IMR-90 (cell line): ENCODE data around the gene ZNF598. TPM values are rescaled to one million over a fixed set of nuclear protein-coding genes. Genes with fewer than 3 reads are reported as not detected.

Experiments used
- ATAC-seq: fragments of 200-7000 bp; cut with Tn5 transposase; 2 replicates; pipeline ENCODE4 v1.9.1; 2020; ENCODE audit warnings: low read depth, mild to moderate bottlenecking, moderate library complexity
- BruUV-seq: library from RNA; stranded (reverse); fragments of 400-500 nt; replicated peaks from 2 replicates; lab custom pipeline; 2021; lab: Mats Ljungman, UMichigan
- CTCF ChIA-PET: fragments of 300-600 bp; formaldehyde crosslinking; extraction: SDS; loops from one replicate; lab custom pipeline; 2021; ENCODE audit warnings: antibody characterized with exemption; lab: Yijun Ruan, JAX
- POLR2A ChIA-PET: fragments of 300-600 bp; sonication (Branson Sonifier 250); formaldehyde crosslinking; loops from one replicate; lab custom pipeline; 2022; ENCODE audit warnings: antibody characterized with exemption; ENCODE audit not compliant: unreplicated experiment; lab: Charles Lee
- DNase-seq: peaks from one replicate; pipeline ENCODE4 v3.0.0; 2013
- H2AFZ ChIP-seq: replicated peaks from 2 replicates; pipeline ENCODE3; 2013; ENCODE audit warnings: low read length, mild to moderate bottlenecking; ENCODE audit not compliant: poor library complexity
- H2AK5ac ChIP-seq: 2 replicates; pipeline ENCODE4 v1.6.1; 2013; ENCODE audit warnings: low read depth, low read length, inconsistent platforms
- H2AK9ac ChIP-seq: replicated peaks from 2 replicates; pipeline ENCODE3; 2013; ENCODE audit warnings: mild to moderate bottlenecking, low read depth, low read length, moderate library complexity; ENCODE audit not compliant: poor library complexity
- H2BK120ac ChIP-seq: 2 replicates; pipeline ENCODE4 v1.6.1; 2013; ENCODE audit warnings: low read depth, low read length, inconsistent platforms
- H2BK15ac ChIP-seq: 3 replicates; pipeline ENCODE4 v1.6.1; 2013; ENCODE audit warnings: low read depth, low read length, inconsistent platforms
- H2BK20ac ChIP-seq: 2 replicates; pipeline ENCODE4 v1.6.1; 2013; ENCODE audit warnings: low read depth, mild to moderate bottlenecking, inconsistent platforms, low read length, moderate library complexity
- H2BK5ac ChIP-seq: 2 replicates; pipeline ENCODE4 v1.6.1; 2013; ENCODE audit warnings: mild to moderate bottlenecking, low read depth, low read length, inconsistent platforms; ENCODE audit not compliant: poor library complexity, severe bottlenecking
- H3K14ac ChIP-seq: replicated peaks from 2 replicates; pipeline ENCODE4 v1.6.1; 2013; ENCODE audit warnings: low read depth, low read length, inconsistent platforms
- H3K18ac ChIP-seq: 2 replicates; pipeline ENCODE4 v1.6.1; 2013; ENCODE audit warnings: low read depth, low read length, control low read depth
- H3K23ac ChIP-seq: 2 replicates; pipeline ENCODE4 v1.6.1; 2013; ENCODE audit warnings: low read depth, low read length, inconsistent platforms
- H3K27ac ChIP-seq: 2 replicates; pipeline ENCODE4 v1.5.1; 2013; ENCODE audit warnings: mild to moderate bottlenecking, control low read depth, low read length; ENCODE audit not compliant: insufficient read depth
- H3K27me3 ChIP-seq: 2 replicates; pipeline ENCODE4 v1.6.1; 2013; ENCODE audit warnings: low read length; ENCODE audit not compliant: control insufficient read depth, insufficient read depth
- H3K36me3 ChIP-seq: 2 replicates; pipeline ENCODE4 v1.6.1; 2013; ENCODE audit warnings: low read length, mixed read lengths; ENCODE audit not compliant: control insufficient read depth, insufficient read depth
- H3K4ac ChIP-seq: 2 replicates; pipeline ENCODE4 v1.6.1; 2013; ENCODE audit warnings: low read depth, low read length, inconsistent platforms
- H3K4me1 ChIP-seq: 2 replicates; pipeline ENCODE4 v1.6.1; 2013; ENCODE audit warnings: low read length, mixed read lengths; ENCODE audit not compliant: control insufficient read depth, insufficient read depth
- H3K4me2 ChIP-seq: 2 replicates; pipeline ENCODE4 v1.6.1; 2013; ENCODE audit warnings: low read depth, mild to moderate bottlenecking, control low read depth, low read length, moderate library complexity
- H3K4me3 ChIP-seq: 2 replicates; pipeline ENCODE4 v1.5.1; 2013; ENCODE audit warnings: low read depth, mild to moderate bottlenecking, control low read depth, low read length, moderate library complexity; ENCODE audit not compliant: insufficient read depth
- H3K56ac ChIP-seq: 2 replicates; pipeline ENCODE4 v1.6.1; 2013; ENCODE audit warnings: low read length, inconsistent platforms; ENCODE audit not compliant: insufficient read depth; ENCODE audit errors: extremely low read depth
- H3K79me1 ChIP-seq, 2 experiments: 2 replicates each; pipeline ENCODE4 v1.6.1; 2013; ENCODE audit warnings: low read length in 2 of 2, inconsistent platforms in 1 of 2, low read depth in 1 of 2
- H3K9ac ChIP-seq: 2 replicates; pipeline ENCODE4 v1.6.1; 2013; ENCODE audit warnings: low read depth, low read length, control low read depth
- H3K9me1 ChIP-seq: 2 replicates; pipeline ENCODE4 v1.6.1; 2013; ENCODE audit warnings: low read length, inconsistent platforms; ENCODE audit not compliant: insufficient read depth
- H3K9me3 ChIP-seq: 2 replicates; pipeline ENCODE4 v1.6.1; 2013; ENCODE audit warnings: low read length; ENCODE audit not compliant: control insufficient read depth, insufficient read depth
- H4K20me1 ChIP-seq: 2 replicates; pipeline ENCODE4 v1.6.1; 2013; ENCODE audit warnings: low read length, inconsistent platforms; ENCODE audit not compliant: insufficient read depth
- H4K5ac ChIP-seq: 2 replicates; pipeline ENCODE4 v1.6.1; 2013; ENCODE audit warnings: mild to moderate bottlenecking, low read depth, low read length, control low read depth
- H4K8ac ChIP-seq, 2 experiments: 2 replicates each; pipeline ENCODE4 v1.6.1; 2013; ENCODE audit warnings: low read depth in 2 of 2, low read length in 2 of 2, control low read depth in 1 of 2, inconsistent platforms in 1 of 2
- H4K91ac ChIP-seq: 2 replicates; pipeline ENCODE4 v1.6.1; 2013; ENCODE audit warnings: low read depth, low read length, inconsistent platforms; ENCODE audit not compliant: insufficient read depth
- BHLHE40 ChIP-seq: fragments of 150-350 bp; IDR thresholded peaks from 2 replicates; pipeline ENCODE4 v1.6.1; 2016; ENCODE audit warnings: mild to moderate bottlenecking, low read depth, low read length
- CEBPB ChIP-seq: IDR thresholded peaks from 2 replicates; pipeline ENCODE4 v1.6.1; 2012; ENCODE audit warnings: low read depth, low read length, improper control_type of control experiment
- CHD1 ChIP-seq: IDR thresholded peaks from 2 replicates; pipeline ENCODE4 v1.6.1; 2012; ENCODE audit warnings: low read depth, low read length, improper control_type of control experiment
- CTCF ChIP-seq: conservative IDR thresholded peaks from 2 replicates; pipeline ENCODE4 v1.5.1; 2012; ENCODE audit warnings: mild to moderate bottlenecking, low read depth, low read length, improper control_type of control experiment
- FOS ChIP-seq: fragments of 150-350 bp; IDR thresholded peaks from 2 replicates; pipeline ENCODE4 v1.6.1; 2016; ENCODE audit warnings: low read depth, low read length
- MAFK ChIP-seq: IDR thresholded peaks from 2 replicates; pipeline ENCODE4 v1.6.1; 2012; ENCODE audit warnings: low read depth, low read length, improper control_type of control experiment
- MAZ ChIP-seq: IDR thresholded peaks from 2 replicates; pipeline ENCODE4 v1.6.1; 2012; ENCODE audit warnings: low read depth, mild to moderate bottlenecking, low read length, improper control_type of control experiment, moderate library complexity, borderline replicate concordance
- MXI1 ChIP-seq: IDR thresholded peaks from 2 replicates; pipeline ENCODE4 v1.6.1; 2012; ENCODE audit warnings: low read depth, mild to moderate bottlenecking, low read length, moderate library complexity, borderline replicate concordance
- NFE2L2 ChIP-seq: fragments of 150-350 bp; IDR thresholded peaks from 2 replicates; pipeline ENCODE4 v1.6.1; 2016; ENCODE audit warnings: low read depth, mild to moderate bottlenecking, low read length
- POLR2A ChIP-seq: IDR thresholded peaks from 2 replicates; pipeline ENCODE4 v1.6.1; 2012; ENCODE audit warnings: mild to moderate bottlenecking, low read depth, low read length
- RAD21 ChIP-seq: IDR thresholded peaks from 2 replicates; pipeline ENCODE4 v1.6.1; 2012; ENCODE audit warnings: low read length, improper control_type of control experiment
- RCOR1 ChIP-seq: IDR thresholded peaks from 2 replicates; pipeline ENCODE4 v1.6.1; 2012; ENCODE audit warnings: mild to moderate bottlenecking, low read length, improper control_type of control experiment; ENCODE audit not compliant: insufficient replicate concordance
- RFX5 ChIP-seq: IDR thresholded peaks from 2 replicates; pipeline ENCODE4 v1.8.0; 2012; ENCODE audit warnings: low read depth, mild to moderate bottlenecking, low read length, moderate library complexity
- SMC3 ChIP-seq: fragments of 150-350 bp; IDR thresholded peaks from 2 replicates; pipeline ENCODE4 v1.6.1; 2016; ENCODE audit warnings: low read depth, mild to moderate bottlenecking, antibody characterized with exemption, low read length, moderate library complexity
- USF2 ChIP-seq: fragments of 150-350 bp; IDR thresholded peaks from 2 replicates; pipeline ENCODE4 v1.6.1; 2017; ENCODE audit warnings: mild to moderate bottlenecking, antibody characterized with exemption, low read length, low read depth
- WGBS, 2 experiments: methylation state at CpG; one replicate each; pipeline versions ENCODE4 v1.1.5 to v1.1.7; 2013; ENCODE audit warnings: missing lambda C conversion rate in 2 of 2; ENCODE audit not compliant: insufficient read length in 1 of 2; ENCODE audit errors: extremely low coverage in 2 of 2; 5-methylcytosine and 5-hydroxymethylcytosine counted together
- dilution Hi-C: fragments of 300-500 bp; cut with HindIII; formaldehyde crosslinking; loops from one replicate; pipeline ENCODE4 v1.14.3; 2018; ENCODE audit warnings: low sequenced_read_pairs; ENCODE audit not compliant: unreplicated experiment
- in situ Hi-C: fragments of 300-500 bp; cut with MboI; formaldehyde crosslinking; loops from 3 replicates; pipeline ENCODE4 v1.14.3; 2019; ENCODE audit warnings: low sequenced_read_pairs, inconsistent platforms, mixed read lengths
- intact Hi-C: fragments of 100-400 bp; cut with micrococcal nuclease; formaldehyde crosslinking; loops from 2 replicates; pipeline ENCODE4 v1.10.0; 2022
- polyA plus RNA-seq, 3 experiments: library from polyadenylated mRNA; depleted of rRNA; stranded (reverse); fragments of >200 nt; gene quantifications; 2 replicates each; pipeline ENCODE4 v1.2.3, GENCODE V29; 2012; ENCODE audit warnings: low replicate concordance in 1 of 3
- total RNA-seq: library from RNA; depleted of rRNA; stranded (reverse); fragments of >200 nt; gene quantifications from 2 replicates; pipeline ENCODE4 v1.2.3, GENCODE V29; 2012

The ZNF598 gene
- total and polyA plus RNA-seq, 2 of the 4 experiments (the other 2 are of a cell fraction): 3.4 to 36.4 TPM

- TF ChIP-seq MAFK (no peak), POLR2A (no peak), USF2 (no peak), NFE2L2 (no peak)
Observed at GRCh38 chr16:2058872-2059271, 49.3 kb upstream of the ZNF598 start (continued).

GRCh38 chr16:2058420-2058819 is 48.8 kb upstream of the ZNF598 start:
- Histone ChIP-seq H3K4me3 (no peak overlapping the region), H3K56ac (no peak overlapping the region), H2AK9ac (no peak overlapping the region), H4K8ac (no peak overlapping the region), H2AFZ (no peak overlapping the region), H4K5ac (no peak overlapping the region), H3K36me3 (peaks cover 63% of the 10 kb centered on the region), H2BK20ac (no peak overlapping the region), H4K91ac (no peak overlapping the region), H2BK5ac (no peak overlapping the region), H3K27ac (no peak overlapping the region), H3K18ac (no peak overlapping the region), H2BK120ac (no peak overlapping the region), H3K4me2 (no peak overlapping the region), H3K27me3 (no peaks in the 10 kb centered on the region), H3K9me3 (no peaks in the 10 kb centered on the region), H2BK15ac (no peak overlapping the region), H3K4me1 (no peaks in the 10 kb centered on the region), H3K9me1 (no peaks in the 10 kb centered on the region), H3K79me1 (peaks cover 0 to 17% of the 10 kb centered on the region in 2 experiments; a peak in 2 of 4 replicates), H4K20me1 (no peaks in the 10 kb centered on the region; the same call in 1 of the 2 replicates), H2AK5ac (no peak overlapping the region), H3K4ac (no peak overlapping the region), H3K14ac (no peak overlapping the region), H3K9ac (no peak overlapping the region), H3K23ac (no peak overlapping the region)
- ATAC-seq (no peak), DNase-seq (no peak)
- POLR2A ChIA-PET: no interaction called here
- dilution Hi-C loops (no loop called here), in situ Hi-C loops (no loop called here), intact Hi-C loops (no loop called here)
- 84% methylated on average over 9 of the region's 13 CpGs; no CpG with 5 or more reads in 1 of the 2 experiments for WGBS, 2 experiments
- CTCF ChIA-PET: no interaction called here
- BruUV-seq: no TSS peak
- TF ChIP-seq MAZ (no peak), USF2 (no peak), POLR2A (no peak), CTCF (no peak), RAD21 (no peak), SMC3 (no peak), CEBPB (no peak), MXI1 (no peak), RFX5 (no peak), CHD1 (no peak), RCOR1 (no peak), BHLHE40 (no peak), MAFK (no peak), NFE2L2 (no peak), FOS (no peak)
